CD4-positive, alpha-beta T cell treated with Interleukin-17A for 1 hour (primary cell): ENCODE measurements around the gene INTS6.

Experiments used
- DNase-seq: peaks from one replicate; pipeline ENCODE4 v3.0.0-alpha.2; 2020

The INTS6 gene

GRCh38 chr13:51397262-51397941 lies 55.4 kb downstream of the INTS6 start:
- DNase-seq, result no peak

- no peak for DNase-seq
These were observed 56.5 kb downstream of the INTS6 start for GRCh38 chr13:51396352-51396751.

GRCh38 chr13:51394724-51395123 lies 58.1 kb downstream of the INTS6 start:
- DNase-seq, result no peak

- DNase-seq, result no peak
These were observed 67.7 kb downstream of the INTS6 start for GRCh38 chr13:51385114-51385513.

GRCh38 chr13:51380269-51380668 lies 72.6 kb downstream of the INTS6 start:
- no peak for DNase-seq

GRCh38 chr13:51373451-51373850 lies 79.4 kb downstream of the INTS6 start:
- no peak for DNase-seq

GRCh38 chr13:51371768-51372399 lies 81.0 kb downstream of the INTS6 start:
- no peak for DNase-seq

GRCh38 chr13:51370811-51371210 lies 82.0 kb downstream of the INTS6 start:
- no peak for DNase-seq

- DNase-seq, result no peak
These were observed 82.7 kb downstream of the INTS6 start for GRCh38 chr13:51370116-51370515.

- no peak for DNase-seq
These were observed 88.3 kb downstream of the INTS6 start for GRCh38 chr13:51364404-51365008.

GRCh38 chr13:51363625-51364024 lies 89.2 kb downstream of the INTS6 start:
- DNase-seq, result no peak

- DNase-seq, result no peak
These were observed 91.7 kb downstream of the INTS6 start for GRCh38 chr13:51361106-51361505.

- DNase-seq, result no peak
These were observed 92.3 kb downstream of the INTS6 start for GRCh38 chr13:51360489-51360888.

GRCh38 chr13:51359352-51359751 lies 93.5 kb downstream of the INTS6 start:
- no peak for DNase-seq

GRCh38 chr13:51357928-51358595 lies 94.8 kb downstream of the INTS6 start:
- DNase-seq, result no peak

- DNase-seq, result no peak
These were observed 97.6 kb downstream of the INTS6 start for GRCh38 chr13:51355217-51355616.

- DNase-seq, result no peak
These were observed 103.8 kb downstream of the INTS6 start for GRCh38 chr13:51349016-51349415.

GRCh38 chr13:51348069-51348967 lies 104.5 kb downstream of the INTS6 start:
- no peak for DNase-seq

- DNase-seq, result no peak
These were observed 105.7 kb downstream of the INTS6 start for GRCh38 chr13:51347099-51347498.

GRCh38 chr13:51346397-51346796 lies 106.4 kb downstream of the INTS6 start:
- DNase-seq, result no peak

- DNase-seq, result no peak
These were observed 109.4 kb downstream of the INTS6 start for GRCh38 chr13:51343475-51343874.

GRCh38 chr13:51342706-51343105 lies 110.1 kb downstream of the INTS6 start:
- DNase-seq, result no peak

GRCh38 chr13:51341791-51342190 lies 111.0 kb downstream of the INTS6 start:
- no peak for DNase-seq
